ENCODE results near the gene IGFALS. TPM values are rescaled to one million over a fixed set of nuclear protein-coding genes. Genes with fewer than 3 reads are reported as not detected.

IGFALS gene
- polyA plus RNA-seq, 1 donor from 2014 or later: 1.2 TPM

DNA sequence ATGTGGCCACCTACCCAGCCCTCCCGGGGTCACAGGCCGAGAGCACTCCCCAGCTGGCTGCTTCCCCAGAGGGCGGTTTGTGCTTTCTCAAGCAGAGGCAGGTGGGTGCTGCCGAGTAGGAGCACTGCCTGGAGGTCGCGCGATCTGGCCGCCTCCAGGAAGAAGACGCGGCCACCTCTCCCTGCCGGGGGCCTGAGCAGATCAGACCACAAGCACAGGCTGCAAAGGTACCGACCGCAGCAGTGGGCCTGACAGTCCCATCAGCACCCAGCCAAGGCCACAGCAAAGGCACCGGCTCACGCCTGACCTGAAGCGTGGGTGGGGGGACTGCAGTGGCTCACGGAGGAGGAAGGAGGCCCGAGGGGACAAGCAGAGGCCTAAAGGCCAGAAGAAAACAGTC is 15.2 kb upstream of the IGFALS start:
- no peaks in the 10 kb centered on the region for H3F3A ChIP-seq (ENCODE audit: insufficient read depth, low read length, poor library complexity, severe bottlenecking)
- H3K9ac ChIP-seq (ENCODE audit: low read length): no peak overlapping the region
- H3K4me3 ChIP-seq (ENCODE audit: low read length): no peak overlapping the region
- no peak overlapping the region for H2AFZ ChIP-seq (ENCODE audit: low read depth, low read length)
- no peaks in the 10 kb centered on the region for H3K27me3 ChIP-seq (ENCODE audit: insufficient read depth, low read depth, low read length)
- no peaks in the 10 kb centered on the region for H3K9me3 ChIP-seq (ENCODE audit: low read length)
- H3K79me2 ChIP-seq (replicated peaks; ENCODE audit: insufficient read depth, low read length): no peaks in the 10 kb centered on the region
- H3K9me2 ChIP-seq (ENCODE audit: insufficient read depth, low read length): no peaks in the 10 kb centered on the region
- TF ChIP-seq MXI1 (conservative IDR thresholded peaks at IDR 0.05; ENCODE audit: poor library complexity, severe bottlenecking) (no peak), POLR2AphosphoS5 (IDR thresholded peaks at IDR 0.05) (no peak), SMC3 (conservative IDR thresholded peaks at IDR 0.05; ENCODE audit: poor library complexity) (no peak)
- TF ChIP-seq, protein P1, sequence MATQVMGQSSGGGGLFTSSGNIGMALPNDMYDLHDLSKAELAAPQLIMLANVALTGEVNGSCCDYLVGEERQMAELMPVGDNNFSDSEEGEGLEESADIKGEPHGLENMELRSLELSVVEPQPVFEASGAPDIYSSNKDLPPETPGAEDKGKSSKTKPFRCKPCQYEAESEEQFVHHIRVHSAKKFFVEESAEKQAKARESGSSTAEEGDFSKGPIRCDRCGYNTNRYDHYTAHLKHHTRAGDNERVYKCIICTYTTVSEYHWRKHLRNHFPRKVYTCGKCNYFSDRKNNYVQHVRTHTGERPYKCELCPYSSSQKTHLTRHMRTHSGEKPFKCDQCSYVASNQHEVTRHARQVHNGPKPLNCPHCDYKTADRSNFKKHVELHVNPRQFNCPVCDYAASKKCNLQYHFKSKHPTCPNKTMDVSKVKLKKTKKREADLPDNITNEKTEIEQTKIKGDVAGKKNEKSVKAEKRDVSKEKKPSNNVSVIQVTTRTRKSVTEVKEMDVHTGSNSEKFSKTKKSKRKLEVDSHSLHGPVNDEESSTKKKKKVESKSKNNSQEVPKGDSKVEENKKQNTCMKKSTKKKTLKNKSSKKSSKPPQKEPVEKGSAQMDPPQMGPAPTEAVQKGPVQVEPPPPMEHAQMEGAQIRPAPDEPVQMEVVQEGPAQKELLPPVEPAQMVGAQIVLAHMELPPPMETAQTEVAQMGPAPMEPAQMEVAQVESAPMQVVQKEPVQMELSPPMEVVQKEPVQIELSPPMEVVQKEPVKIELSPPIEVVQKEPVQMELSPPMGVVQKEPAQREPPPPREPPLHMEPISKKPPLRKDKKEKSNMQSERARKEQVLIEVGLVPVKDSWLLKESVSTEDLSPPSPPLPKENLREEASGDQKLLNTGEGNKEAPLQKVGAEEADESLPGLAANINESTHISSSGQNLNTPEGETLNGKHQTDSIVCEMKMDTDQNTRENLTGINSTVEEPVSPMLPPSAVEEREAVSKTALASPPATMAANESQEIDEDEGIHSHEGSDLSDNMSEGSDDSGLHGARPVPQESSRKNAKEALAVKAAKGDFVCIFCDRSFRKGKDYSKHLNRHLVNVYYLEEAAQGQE (IDR thresholded peaks at IDR 0.05; ENCODE audit: borderline replicate concordance): no peak
- no peaks in the 10 kb centered on the region for H4K20me1 ChIP-seq (ENCODE audit: insufficient read depth)
- no peak overlapping the region for H3K27ac ChIP-seq (ENCODE audit: low read length)
- no peaks in the 10 kb centered on the region for H3K36me3 ChIP-seq (ENCODE audit: insufficient read depth, low read length)
- H3K4me2 ChIP-seq (ENCODE audit: low read length): no peak overlapping the region

DNA sequence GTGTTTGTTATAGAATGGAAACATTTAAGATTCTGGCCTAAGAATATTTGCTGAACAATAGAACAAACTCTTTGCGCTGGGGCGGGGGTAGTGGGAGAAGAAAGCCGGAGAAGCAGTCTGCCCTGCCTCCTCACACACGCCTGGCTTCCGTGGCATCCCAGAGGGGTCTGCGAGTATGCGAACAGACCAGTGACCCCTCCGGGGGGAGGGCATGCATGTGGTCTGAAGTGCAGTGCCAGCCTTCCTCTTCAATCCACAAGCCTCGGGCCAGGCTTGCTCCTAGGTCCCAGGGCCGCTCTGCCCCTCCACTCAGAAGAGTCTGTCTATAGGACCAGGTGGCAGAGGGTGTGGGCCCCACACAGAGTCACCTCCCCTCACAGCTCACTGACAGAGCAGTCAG is 14.1 kb upstream of the IGFALS start:
- no peaks in the 10 kb centered on the region for H4K20me1 ChIP-seq (ENCODE audit: insufficient read depth)
- no peaks in the 10 kb centered on the region for H3K9me3 ChIP-seq (ENCODE audit: low read length)
- no peak overlapping the region for H3K9ac ChIP-seq (ENCODE audit: low read length)
- H3K4me3 ChIP-seq (ENCODE audit: low read length): no peak overlapping the region
- H3K27ac ChIP-seq (ENCODE audit: low read length): no peak overlapping the region
- H2AFZ ChIP-seq (ENCODE audit: low read depth, low read length): no peak overlapping the region
- TF ChIP-seq, protein P2, sequence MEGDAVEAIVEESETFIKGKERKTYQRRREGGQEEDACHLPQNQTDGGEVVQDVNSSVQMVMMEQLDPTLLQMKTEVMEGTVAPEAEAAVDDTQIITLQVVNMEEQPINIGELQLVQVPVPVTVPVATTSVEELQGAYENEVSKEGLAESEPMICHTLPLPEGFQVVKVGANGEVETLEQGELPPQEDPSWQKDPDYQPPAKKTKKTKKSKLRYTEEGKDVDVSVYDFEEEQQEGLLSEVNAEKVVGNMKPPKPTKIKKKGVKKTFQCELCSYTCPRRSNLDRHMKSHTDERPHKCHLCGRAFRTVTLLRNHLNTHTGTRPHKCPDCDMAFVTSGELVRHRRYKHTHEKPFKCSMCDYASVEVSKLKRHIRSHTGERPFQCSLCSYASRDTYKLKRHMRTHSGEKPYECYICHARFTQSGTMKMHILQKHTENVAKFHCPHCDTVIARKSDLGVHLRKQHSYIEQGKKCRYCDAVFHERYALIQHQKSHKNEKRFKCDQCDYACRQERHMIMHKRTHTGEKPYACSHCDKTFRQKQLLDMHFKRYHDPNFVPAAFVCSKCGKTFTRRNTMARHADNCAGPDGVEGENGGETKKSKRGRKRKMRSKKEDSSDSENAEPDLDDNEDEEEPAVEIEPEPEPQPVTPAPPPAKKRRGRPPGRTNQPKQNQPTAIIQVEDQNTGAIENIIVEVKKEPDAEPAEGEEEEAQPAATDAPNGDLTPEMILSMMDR (IDR thresholded peaks at IDR 0.05; ENCODE audit: poor library complexity, severe bottlenecking): no peak
- no peak for TF ChIP-seq SMC3 (conservative IDR thresholded peaks at IDR 0.05; ENCODE audit: poor library complexity)
- TF ChIP-seq, protein P1 (IDR thresholded peaks at IDR 0.05; ENCODE audit: borderline replicate concordance): no peak
- no peak for TF ChIP-seq POLR2AphosphoS5 (IDR thresholded peaks at IDR 0.05)
- TF ChIP-seq RAD21 (conservative IDR thresholded peaks at IDR 0.05): no peak
- no peak for TF ChIP-seq MXI1 (conservative IDR thresholded peaks at IDR 0.05; ENCODE audit: poor library complexity, severe bottlenecking)
- TF ChIP-seq TAF1 (IDR thresholded peaks at IDR 0.05; ENCODE audit: low read depth): no peak
- no peak for TF ChIP-seq EZH2 (IDR thresholded peaks at IDR 0.05; ENCODE audit: borderline replicate concordance, insufficient read depth, low read length, poor library complexity, severe bottlenecking)
- TF ChIP-seq EP300 (conservative IDR thresholded peaks at IDR 0.05; ENCODE audit: poor library complexity, severe bottlenecking): no peak
- no peaks in the 10 kb centered on the region for H3F3A ChIP-seq (ENCODE audit: insufficient read depth, low read length, poor library complexity, severe bottlenecking)
- H3K4me2 ChIP-seq (ENCODE audit: low read length): no peak overlapping the region
- no peaks in the 10 kb centered on the region for H3K79me2 ChIP-seq (replicated peaks; ENCODE audit: insufficient read depth, low read length)
- no peaks in the 10 kb centered on the region for H3K36me3 ChIP-seq (ENCODE audit: insufficient read depth, low read length)
- H3K27me3 ChIP-seq (ENCODE audit: insufficient read depth, low read depth, low read length): no peaks in the 10 kb centered on the region
- H3K9me2 ChIP-seq (ENCODE audit: insufficient read depth, low read length): no peaks in the 10 kb centered on the region

Measured in neural cell (in vitro differentiated cells).